Esophagus squamous epithelium (tissue), 4 donors: ENCODE measurements around the gene DNAH7.

Source experiments
- POLR2A ChIP-seq, 4 donors: fragments of 450-650 bp; IDR thresholded peaks; one replicate each; pipeline ENCODE4 v1.6.1; 2017; ENCODE audit warnings: antibody characterized with exemption in 4 of 4, mild to moderate bottlenecking in 4 of 4, moderate library complexity in 3 of 4
- TF ChIP-seq, protein P1 (sequence below), 6 experiments: fragments of 450-650 bp in 4 of 6; fragments of 200-600 bp in 2 of 6; sonication (generic) in 2 of 6; IDR thresholded peaks; one replicate each; pipeline ENCODE4 v1.5.1; 2016 to 2019; ENCODE audit warnings: antibody characterized with exemption in 6 of 6, mild to moderate bottlenecking in 4 of 6, moderate library complexity in 4 of 6

DNA sequence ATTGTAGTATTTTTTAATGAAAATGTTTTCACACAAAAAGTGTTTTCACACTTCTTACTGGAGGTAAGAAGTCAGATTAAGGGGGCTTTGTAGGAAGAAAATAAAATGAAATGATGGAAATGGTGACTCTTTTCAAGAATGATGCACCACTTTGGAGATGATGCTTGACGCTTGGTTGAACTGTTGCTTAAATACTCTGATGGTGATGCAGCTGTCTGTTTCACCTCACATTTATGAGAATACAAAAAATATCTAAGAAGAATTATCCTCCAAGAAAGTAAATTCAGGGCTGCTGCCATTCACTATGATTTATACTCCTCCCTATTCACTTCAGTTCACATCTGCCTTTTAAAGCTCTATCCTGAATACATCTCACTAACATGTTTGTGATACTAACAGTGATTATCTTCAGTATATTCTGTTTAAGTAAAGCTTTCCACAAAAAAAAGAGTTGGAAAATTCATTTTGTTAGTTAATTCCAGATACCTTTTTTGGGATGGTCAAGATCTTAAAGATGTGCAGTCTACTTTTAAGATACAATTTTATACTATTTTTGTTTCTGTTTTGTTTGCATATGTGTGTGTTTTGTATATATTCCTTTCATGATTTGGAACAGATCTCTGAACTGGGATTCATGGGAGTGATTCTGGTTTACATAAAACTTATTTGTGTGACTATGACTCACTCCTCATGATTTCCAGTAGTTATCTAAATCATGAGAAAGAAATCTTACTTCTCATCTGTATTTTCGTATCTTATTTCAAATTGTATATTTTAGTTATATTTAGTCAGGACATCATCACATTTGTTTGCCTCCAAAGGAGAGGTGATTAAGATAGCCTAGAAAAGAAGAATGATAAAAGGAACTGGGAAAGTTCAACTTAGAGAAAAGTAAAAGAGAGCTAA, 358.5 kb downstream of the DNAH7 start:
- TF ChIP-seq, protein P1, sequence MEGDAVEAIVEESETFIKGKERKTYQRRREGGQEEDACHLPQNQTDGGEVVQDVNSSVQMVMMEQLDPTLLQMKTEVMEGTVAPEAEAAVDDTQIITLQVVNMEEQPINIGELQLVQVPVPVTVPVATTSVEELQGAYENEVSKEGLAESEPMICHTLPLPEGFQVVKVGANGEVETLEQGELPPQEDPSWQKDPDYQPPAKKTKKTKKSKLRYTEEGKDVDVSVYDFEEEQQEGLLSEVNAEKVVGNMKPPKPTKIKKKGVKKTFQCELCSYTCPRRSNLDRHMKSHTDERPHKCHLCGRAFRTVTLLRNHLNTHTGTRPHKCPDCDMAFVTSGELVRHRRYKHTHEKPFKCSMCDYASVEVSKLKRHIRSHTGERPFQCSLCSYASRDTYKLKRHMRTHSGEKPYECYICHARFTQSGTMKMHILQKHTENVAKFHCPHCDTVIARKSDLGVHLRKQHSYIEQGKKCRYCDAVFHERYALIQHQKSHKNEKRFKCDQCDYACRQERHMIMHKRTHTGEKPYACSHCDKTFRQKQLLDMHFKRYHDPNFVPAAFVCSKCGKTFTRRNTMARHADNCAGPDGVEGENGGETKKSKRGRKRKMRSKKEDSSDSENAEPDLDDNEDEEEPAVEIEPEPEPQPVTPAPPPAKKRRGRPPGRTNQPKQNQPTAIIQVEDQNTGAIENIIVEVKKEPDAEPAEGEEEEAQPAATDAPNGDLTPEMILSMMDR (IDR thresholded peaks at IDR 0.05), result no peak
- TF ChIP-seq POLR2A (IDR thresholded peaks at IDR 0.05), result no peak
